Suprapubic skin (tissue), 4 donors: ENCODE measurements around the gene TNKS2.

Source experiments
- EP300 ChIP-seq: sonication (generic); formaldehyde crosslinking; IDR thresholded peaks from one replicate; pipeline ENCODE4 v1.6.1; 2017; ENCODE audit warnings: antibody characterized with exemption
- POLR2AphosphoS5 ChIP-seq, 3 donors: sonication (generic); formaldehyde crosslinking; IDR thresholded peaks; one replicate each; pipeline ENCODE4 v1.6.1; 2017; ENCODE audit warnings: antibody characterized with exemption in 3 of 3
- TF ChIP-seq, protein P1 (sequence below), 2 donors: fragments of 200-600 bp in 1 of 2; fragments of 450-650 bp in 1 of 2; sonication (generic) in 1 of 2; IDR thresholded peaks; one replicate each; pipeline ENCODE4 v1.5.1; 2016 to 2019; ENCODE audit warnings: antibody characterized with exemption in 2 of 2, mild to moderate bottlenecking in 1 of 2, moderate library complexity in 1 of 2

DNA sequence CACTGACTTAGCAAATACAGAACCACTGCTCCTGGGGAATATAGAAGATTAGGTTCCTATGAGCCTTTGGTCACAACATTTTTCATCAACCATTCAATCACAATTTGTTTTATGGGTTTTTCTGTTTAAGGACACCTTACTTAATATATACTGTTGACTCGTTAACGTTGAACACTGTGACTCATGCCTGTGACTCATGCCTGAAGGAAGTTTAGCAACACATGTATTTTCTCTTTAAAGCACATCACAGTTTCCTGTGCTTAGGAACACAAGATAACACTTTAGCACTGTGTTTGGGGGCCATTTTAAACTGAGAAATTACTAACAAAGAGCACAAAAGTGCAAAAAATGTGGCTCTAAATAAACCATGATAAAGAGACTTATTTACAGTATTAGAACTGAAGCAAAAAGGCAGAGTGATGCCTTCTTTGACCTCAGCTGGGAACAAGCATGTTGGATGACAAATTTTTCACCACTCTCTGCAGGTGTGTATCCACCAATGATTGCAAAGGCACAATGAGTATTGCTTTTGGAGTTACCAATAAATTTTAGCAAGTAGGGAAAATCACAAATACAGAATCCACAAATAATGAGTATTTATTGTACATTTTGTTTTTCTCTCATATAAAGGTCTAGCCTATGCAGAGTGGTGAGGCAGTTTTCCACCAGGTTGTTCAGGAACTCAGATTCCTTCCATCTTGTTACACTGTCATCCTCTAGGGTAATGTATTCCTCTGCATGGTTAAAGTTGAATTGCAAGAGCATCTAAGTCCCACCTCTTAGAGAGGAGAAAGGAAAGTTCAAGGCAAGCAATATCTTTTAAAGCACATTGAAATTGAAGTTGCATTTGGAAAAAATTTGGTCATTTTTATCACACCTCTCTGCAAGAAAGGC is 103.8 kb downstream of the TNKS2 start:
- TF ChIP-seq, protein P1, sequence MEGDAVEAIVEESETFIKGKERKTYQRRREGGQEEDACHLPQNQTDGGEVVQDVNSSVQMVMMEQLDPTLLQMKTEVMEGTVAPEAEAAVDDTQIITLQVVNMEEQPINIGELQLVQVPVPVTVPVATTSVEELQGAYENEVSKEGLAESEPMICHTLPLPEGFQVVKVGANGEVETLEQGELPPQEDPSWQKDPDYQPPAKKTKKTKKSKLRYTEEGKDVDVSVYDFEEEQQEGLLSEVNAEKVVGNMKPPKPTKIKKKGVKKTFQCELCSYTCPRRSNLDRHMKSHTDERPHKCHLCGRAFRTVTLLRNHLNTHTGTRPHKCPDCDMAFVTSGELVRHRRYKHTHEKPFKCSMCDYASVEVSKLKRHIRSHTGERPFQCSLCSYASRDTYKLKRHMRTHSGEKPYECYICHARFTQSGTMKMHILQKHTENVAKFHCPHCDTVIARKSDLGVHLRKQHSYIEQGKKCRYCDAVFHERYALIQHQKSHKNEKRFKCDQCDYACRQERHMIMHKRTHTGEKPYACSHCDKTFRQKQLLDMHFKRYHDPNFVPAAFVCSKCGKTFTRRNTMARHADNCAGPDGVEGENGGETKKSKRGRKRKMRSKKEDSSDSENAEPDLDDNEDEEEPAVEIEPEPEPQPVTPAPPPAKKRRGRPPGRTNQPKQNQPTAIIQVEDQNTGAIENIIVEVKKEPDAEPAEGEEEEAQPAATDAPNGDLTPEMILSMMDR (IDR thresholded peaks at IDR 0.05), result no peak
- TF ChIP-seq EP300 (no peak), POLR2AphosphoS5 (IDR thresholded peaks at IDR 0.05) (no peak)
